HT1080 (cell line): ENCODE data around the gene DRAP1. TPM values are rescaled to one million over a fixed set of nuclear protein-coding genes. Genes with fewer than 3 reads are reported as not detected.
A peak's percentile ranks its signal among the peaks of the same experiment; 100 is the strongest.

Experiments used
- DNase-seq: peaks from one replicate; pipeline ENCODE4 v3.0.0-alpha.2; 2015; ENCODE audit warnings: low read depth
- total RNA-seq: library from RNA; depleted of rRNA; stranded (reverse); fragments of >200 nt; shearing (Covaris generic); gene quantifications from 2 replicates; pipeline ENCODE4 v1.2.3, GENCODE V29; 2014

DRAP1 gene
- total RNA-seq, 1 experiment from 2014 or later = 356 TPM

- no peak for DNase-seq
Observed at GRCh38 chr11:65900899-65901180, 18.4 kb upstream of the DRAP1 start.

GRCh38 chr11:65903068-65903481 is 16.2 kb upstream of the DRAP1 start:
- peak; percentile 98 for DNase-seq

- no peak for DNase-seq
Observed at GRCh38 chr11:65903715-65904114, 15.5 kb upstream of the DRAP1 start.

GRCh38 chr11:65906602-65907001 is 12.6 kb upstream of the DRAP1 start:
- peak; percentile 40 for DNase-seq

GRCh38 chr11:65907878-65908277 is 11.3 kb upstream of the DRAP1 start:
- no peak for DNase-seq

- DNase-seq = peak; percentile 98
Observed at GRCh38 chr11:65911682-65912568, 7.3 kb upstream of the DRAP1 start.

- peak; percentile 81 for DNase-seq
Observed at GRCh38 chr11:65912845-65913244, 6.4 kb upstream of the DRAP1 start.

- DNase-seq = no peak
Observed at GRCh38 chr11:65915101-65915820, 4.0 kb upstream of the DRAP1 start.

- peak; percentile 99 for DNase-seq
Observed at GRCh38 chr11:65915821-65916251, 3.4 kb upstream of the DRAP1 start.

- DNase-seq = peak; percentile 63
Observed at GRCh38 chr11:65916391-65916790, 2.8 kb upstream of the DRAP1 start.

- peak; percentile 55 for DNase-seq
Observed at GRCh38 chr11:65917077-65917433, 2.2 kb upstream of the DRAP1 start.

GRCh38 chr11:65917434-65918210 is 1.6 kb upstream of the DRAP1 start:
- DNase-seq = peak; percentile 61

GRCh38 chr11:65918211-65919140 is 750 bp upstream of the DRAP1 start, which contains the start of gene C11orf68:
TSS of gene C11orf68 (minus strand) at chr11:65919062. CDS start at chr11:65919031, 31 bp downstream.
- DNase-seq = peak; percentile 41

GRCh38 chr11:65919573-65920371 is 546 bp downstream of the DRAP1 start:
- peak; percentile 21 for DNase-seq

GRCh38 chr11:65920372-65920802 is 1.2 kb downstream of the DRAP1 start:
- DNase-seq = no peak

GRCh38 chr11:65921033-65921555 is 1.9 kb downstream of the DRAP1 start:
- no peak for DNase-seq

GRCh38 chr11:65921876-65922275 is 2.6 kb downstream of the DRAP1 start:
- DNase-seq = no peak

GRCh38 chr11:65922565-65922964 is 3.3 kb downstream of the DRAP1 start:
- DNase-seq = no peak

GRCh38 chr11:65925397-65925796 is 6.2 kb downstream of the DRAP1 start:
- DNase-seq = no peak
